Tibial artery (tissue), 4 donors: ENCODE measurements around the gene AP1M2.

Experiments used
- DNase-seq, 2 donors: peaks; one replicate each; pipeline ENCODE4 v3.0.0-alpha.2; 2019
- H3K27ac ChIP-seq, 2 donors: fragments of 200-600 bp; sonication (generic) in 1 of 2; 1 replicate in 1 of 2; 2 replicates in 1 of 2; pipeline ENCODE4 v1.5.1; 2018 to 2019; ENCODE audit warnings: mild to moderate bottlenecking in 1 of 2
- H3K27me3 ChIP-seq, 2 donors: fragments of 200-600 bp; sonication (generic) in 1 of 2; one replicate each; pipeline versions ENCODE4 v1.5.1 to v1.6.0; 2016 to 2019
- H3K36me3 ChIP-seq, 3 donors: fragments of 200-600 bp; sonication (generic) in 2 of 3; one replicate each; pipeline ENCODE4 v1.5.1; 2016 to 2019; ENCODE audit warnings: mild to moderate bottlenecking in 2 of 3
- H3K4me1 ChIP-seq, 4 donors: fragments of 200-600 bp; sonication (generic) in 2 of 4; 1 replicate in 3 of 4; 2 replicates in 1 of 4; pipeline ENCODE4 v1.5.1; 2016 to 2019
- H3K4me3 ChIP-seq, 2 donors: fragments of 200-600 bp; sonication (generic) in 1 of 2; 1 replicate in 1 of 2; 2 replicates in 1 of 2; pipeline ENCODE4 v1.5.1; 2018 to 2019; ENCODE audit warnings: mild to moderate bottlenecking in 2 of 2
- H3K9me3 ChIP-seq, 3 donors: fragments of 200-600 bp; sonication (generic) in 1 of 3; one replicate each; pipeline ENCODE4 v1.5.1; 2016 to 2019
- intact Hi-C: fragments of 100-400 bp; cut with DNase I; formaldehyde crosslinking; loops from one replicate; pipeline ENCODE4 v1.15.0; 2023; ENCODE audit warnings: low total_unique reads
- TF ChIP-seq, protein P1 (sequence below), 2 experiments: fragments of 200-600 bp in 1 of 2; fragments of 450-650 bp in 1 of 2; IDR thresholded peaks; one replicate each; pipeline ENCODE4 v1.5.1; 2017 to 2019; ENCODE audit warnings: antibody characterized with exemption in 2 of 2, mild to moderate bottlenecking in 1 of 2, moderate library complexity in 1 of 2

Gene AP1M2

DNA sequence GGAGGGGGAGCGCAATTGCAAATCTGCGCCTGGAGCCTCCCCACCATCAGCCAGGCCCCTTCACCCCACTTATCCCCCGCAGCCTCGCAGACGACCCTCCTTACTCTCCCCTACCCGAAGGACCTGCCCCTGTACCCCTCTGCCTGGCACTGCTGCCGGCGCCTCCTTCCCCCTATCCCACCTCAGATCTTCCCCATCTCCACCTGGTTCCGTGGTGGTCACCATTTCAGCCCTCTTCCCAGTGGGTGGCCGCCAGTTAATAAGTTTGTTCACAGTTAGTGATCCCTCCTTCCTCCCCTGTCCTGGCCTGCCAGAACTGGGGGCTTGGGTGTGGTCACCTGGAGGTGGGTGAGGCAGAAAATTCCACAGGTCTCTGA, 38.6 kb upstream of the AP1M2 start:
- TF ChIP-seq, protein P1, sequence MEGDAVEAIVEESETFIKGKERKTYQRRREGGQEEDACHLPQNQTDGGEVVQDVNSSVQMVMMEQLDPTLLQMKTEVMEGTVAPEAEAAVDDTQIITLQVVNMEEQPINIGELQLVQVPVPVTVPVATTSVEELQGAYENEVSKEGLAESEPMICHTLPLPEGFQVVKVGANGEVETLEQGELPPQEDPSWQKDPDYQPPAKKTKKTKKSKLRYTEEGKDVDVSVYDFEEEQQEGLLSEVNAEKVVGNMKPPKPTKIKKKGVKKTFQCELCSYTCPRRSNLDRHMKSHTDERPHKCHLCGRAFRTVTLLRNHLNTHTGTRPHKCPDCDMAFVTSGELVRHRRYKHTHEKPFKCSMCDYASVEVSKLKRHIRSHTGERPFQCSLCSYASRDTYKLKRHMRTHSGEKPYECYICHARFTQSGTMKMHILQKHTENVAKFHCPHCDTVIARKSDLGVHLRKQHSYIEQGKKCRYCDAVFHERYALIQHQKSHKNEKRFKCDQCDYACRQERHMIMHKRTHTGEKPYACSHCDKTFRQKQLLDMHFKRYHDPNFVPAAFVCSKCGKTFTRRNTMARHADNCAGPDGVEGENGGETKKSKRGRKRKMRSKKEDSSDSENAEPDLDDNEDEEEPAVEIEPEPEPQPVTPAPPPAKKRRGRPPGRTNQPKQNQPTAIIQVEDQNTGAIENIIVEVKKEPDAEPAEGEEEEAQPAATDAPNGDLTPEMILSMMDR (IDR thresholded peaks at IDR 0.05), result no peak
- Histone ChIP-seq H3K4me3 (peak overlapping the region; percentile 58 to 63), H3K36me3 (peaks cover 28 to 42% (median 38%) of the 10 kb centered on the region in 3 donors), H3K4me1 (peaks cover 0 to 36% (median 22%) of the 10 kb centered on the region in 4 donors), H3K27ac (peak overlapping the region; percentile 86), H3K27me3 (no peaks in the 10 kb centered on the region), H3K9me3 (no peaks in the 10 kb centered on the region)
- no peak for DNase-seq
- intact Hi-C loops, result no loop called here

DNA sequence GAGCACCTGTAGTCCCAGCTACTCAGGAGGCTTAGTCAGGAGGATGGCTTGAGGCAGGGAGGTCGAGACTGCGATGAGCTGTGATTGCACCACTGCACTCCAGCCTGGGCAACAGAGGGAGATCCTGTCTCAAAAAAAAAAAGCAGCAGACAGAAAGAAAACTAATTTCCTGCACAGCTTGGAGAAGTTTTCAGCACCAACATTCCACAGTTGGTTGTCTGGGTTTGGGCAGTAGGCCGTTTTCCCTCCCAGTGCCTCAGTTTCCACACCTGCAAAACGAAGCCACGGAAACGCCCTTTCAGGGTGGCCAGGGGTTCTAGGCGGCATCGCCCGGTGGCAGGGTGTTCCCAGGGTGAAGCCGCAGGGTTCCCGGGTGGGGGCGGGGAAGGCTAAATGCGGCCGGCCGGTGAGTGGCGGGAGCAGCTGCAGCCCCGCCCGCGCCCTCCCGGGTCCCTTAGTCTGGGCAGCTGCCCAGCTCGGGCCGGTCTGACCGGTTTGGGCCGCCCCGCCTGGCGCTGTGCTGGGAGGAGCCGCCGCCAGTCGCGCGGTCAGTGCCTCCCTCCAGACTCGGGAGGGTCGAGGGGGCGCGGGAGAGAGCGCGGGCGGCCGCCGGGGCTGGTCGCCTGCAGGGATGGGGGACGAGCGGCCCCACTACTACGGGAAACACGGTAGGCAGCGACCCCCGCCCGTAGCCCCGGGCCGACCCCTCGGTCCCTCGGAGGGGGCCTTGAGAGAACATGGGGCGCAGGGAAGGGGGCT, 38.1 kb upstream of the AP1M2 start, which contains the start of gene SLC44A2:
TSS of gene SLC44A2 (plus strand) at position 551 of the 759 bp plus-strand sequence. CDS start at position 632, 81 bp downstream.
- intact Hi-C loops, result no loop called here
- H3K36me3 ChIP-seq, result peaks cover 23 to 37% (median 32%) of the 10 kb centered on the region in 3 donors
- TF ChIP-seq, protein P1 (IDR thresholded peaks at IDR 0.05), result no peak
- H3K27ac ChIP-seq, result peak within 1 kb of the TSS; percentile 86
- peak within 1 kb of the TSS; percentile 58 to 63 for H3K4me3 ChIP-seq
- H3K9me3 ChIP-seq, result no peaks in the 10 kb centered on the region
- peaks cover 0 to 36% (median 22%) of the 10 kb centered on the region in 4 donors for H3K4me1 ChIP-seq
- no peaks in the 10 kb centered on the region for H3K27me3 ChIP-seq
- peak; percentile 65 to 93 for DNase-seq

DNA sequence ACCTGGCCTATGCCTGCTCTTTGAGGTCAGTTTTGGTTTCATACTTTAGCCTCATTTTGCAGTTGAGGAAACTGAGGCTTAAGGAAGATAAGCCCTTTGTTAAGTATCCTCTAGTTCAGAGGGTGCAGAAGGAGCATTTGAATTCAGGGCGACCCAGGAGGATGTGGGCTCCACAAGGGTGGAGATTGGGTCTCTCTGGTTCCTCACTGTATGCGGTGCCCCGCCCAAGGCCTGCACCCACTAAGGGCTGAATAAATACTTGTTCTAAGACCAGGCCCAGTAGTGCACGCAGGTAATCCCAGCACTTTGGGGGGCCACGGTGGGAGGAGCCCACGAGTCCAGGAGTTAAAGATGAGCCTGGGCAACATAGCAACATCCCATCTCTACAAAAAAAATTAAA, 37.5 kb upstream of the AP1M2 start:
- intact Hi-C loops, result no loop called here
- peaks cover 17 to 31% (median 26%) of the 10 kb centered on the region in 3 donors for H3K36me3 ChIP-seq
- peak overlapping the region; percentile 86 for H3K27ac ChIP-seq
- TF ChIP-seq, protein P1 (IDR thresholded peaks at IDR 0.05), result no peak
- H3K4me3 ChIP-seq, result peak overlapping the region; percentile 58 to 63
- no peak for DNase-seq
- no peaks in the 10 kb centered on the region for H3K9me3 ChIP-seq
- peaks cover 0 to 36% (median 22%) of the 10 kb centered on the region in 4 donors for H3K4me1 ChIP-seq
- no peaks in the 10 kb centered on the region for H3K27me3 ChIP-seq

DNA sequence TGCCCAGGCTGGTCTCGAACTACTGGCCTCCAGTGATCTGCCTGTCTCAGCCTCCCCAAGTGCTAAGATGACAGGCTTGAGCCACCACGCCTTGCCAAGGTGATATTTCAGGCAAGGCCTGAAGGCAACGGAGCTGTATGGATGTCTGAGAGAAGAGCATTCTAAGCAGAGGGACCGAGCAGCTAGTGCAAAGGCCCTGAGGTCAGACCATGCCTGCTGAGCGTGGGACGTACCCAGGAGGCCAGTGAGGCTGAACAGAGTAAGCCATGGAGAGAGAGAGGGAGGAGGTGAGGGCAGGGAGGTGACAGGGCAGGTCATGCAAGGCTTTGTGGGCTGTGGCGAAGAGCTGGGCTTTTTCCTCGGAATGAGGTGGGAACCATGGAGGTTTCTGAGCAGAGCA, 34.9 kb upstream of the AP1M2 start:
- Histone ChIP-seq H3K27ac (no peak overlapping the region), H3K9me3 (no peaks in the 10 kb centered on the region), H3K36me3 (peaks cover 0 to 8% (median 8%) of the 10 kb centered on the region in 3 donors), H3K4me3 (no peak overlapping the region), H3K27me3 (no peaks in the 10 kb centered on the region), H3K4me1 (peaks cover 0 to 57% (median 30%) of the 10 kb centered on the region in 4 donors)
- DNase-seq, result no peak
- intact Hi-C loops, result no loop called here
- TF ChIP-seq, protein P1 (IDR thresholded peaks at IDR 0.05), result no peak

DNA sequence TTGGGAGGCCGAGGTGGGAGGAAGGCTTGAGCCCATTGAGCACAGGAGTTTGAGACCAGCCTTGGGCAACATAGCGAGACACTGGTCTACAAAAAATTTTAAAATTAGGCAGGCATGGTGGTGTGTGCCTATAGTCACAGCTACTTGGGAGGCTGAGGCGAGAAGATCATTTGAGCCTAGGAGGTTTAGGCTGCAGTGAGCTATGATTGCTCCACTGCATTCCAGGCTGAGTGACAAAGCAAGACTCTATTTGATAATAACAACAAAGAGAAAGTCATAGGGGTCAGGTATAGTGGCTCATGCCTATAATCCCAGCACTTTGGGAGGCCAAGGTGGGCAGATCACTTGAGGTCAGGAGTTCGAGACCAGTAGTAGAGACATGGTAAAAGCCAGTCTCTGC, 33.7 kb upstream of the AP1M2 start:
- no peak for DNase-seq
- H3K4me3 ChIP-seq, result no peak overlapping the region

More for the DNA sequence above, 33.7 kb upstream of the AP1M2 start:
- no peaks in the 10 kb centered on the region for H3K9me3 ChIP-seq
- peaks cover 0 to 55% (median 31%) of the 10 kb centered on the region in 4 donors for H3K4me1 ChIP-seq
- H3K27ac ChIP-seq, result no peak overlapping the region
- no peaks in the 10 kb centered on the region for H3K27me3 ChIP-seq
- intact Hi-C loops, result no loop called here
- TF ChIP-seq, protein P1 (IDR thresholded peaks at IDR 0.05), result no peak
- peaks cover 0 to 8% (median 8%) of the 10 kb centered on the region in 3 donors for H3K36me3 ChIP-seq
